ENCODE data around the gene CRIP3. TPM values are rescaled to one million over a fixed set of nuclear protein-coding genes. Genes with fewer than 3 reads are reported as not detected.

The CRIP3 gene
- total RNA-seq, 1 experiment from 2014 or later, result 5.7 TPM

DNA sequence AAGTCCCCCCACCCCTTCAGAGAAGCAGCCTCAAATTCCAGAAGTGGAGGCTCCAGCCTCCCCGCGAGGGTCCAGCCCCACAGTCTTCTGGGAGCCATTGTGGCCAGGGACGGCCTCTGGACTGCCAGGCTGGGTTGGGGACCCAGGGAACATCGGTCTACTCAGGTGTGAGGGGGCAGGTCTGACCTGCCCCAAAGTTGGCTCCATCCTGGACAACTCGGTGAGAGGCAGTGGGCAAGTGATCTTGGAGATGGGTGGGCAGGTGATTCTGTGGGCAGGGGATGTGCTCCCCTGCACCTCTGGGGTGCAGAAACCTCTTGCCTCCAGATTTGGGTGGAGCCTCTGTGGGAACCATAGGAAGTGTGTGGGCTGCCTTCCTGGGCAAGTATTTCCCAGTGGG is 22.8 kb downstream of the CRIP3 start:
- no peak overlapping the region for H3K4me2 ChIP-seq
- H3K4me3 ChIP-seq, result no peak overlapping the region
- no peak for DNase-seq
- intact Hi-C loops (cut with micrococcal nuclease; ENCODE audit: unreplicated experiment), result no loop called here
- H4K20me1 ChIP-seq (ENCODE audit: insufficient read depth), result no peaks in the 10 kb centered on the region
- no peak for TF ChIP-seq EZH2 (IDR thresholded peaks at IDR 0.05; ENCODE audit: low read depth)
- TF ChIP-seq, protein P1, sequence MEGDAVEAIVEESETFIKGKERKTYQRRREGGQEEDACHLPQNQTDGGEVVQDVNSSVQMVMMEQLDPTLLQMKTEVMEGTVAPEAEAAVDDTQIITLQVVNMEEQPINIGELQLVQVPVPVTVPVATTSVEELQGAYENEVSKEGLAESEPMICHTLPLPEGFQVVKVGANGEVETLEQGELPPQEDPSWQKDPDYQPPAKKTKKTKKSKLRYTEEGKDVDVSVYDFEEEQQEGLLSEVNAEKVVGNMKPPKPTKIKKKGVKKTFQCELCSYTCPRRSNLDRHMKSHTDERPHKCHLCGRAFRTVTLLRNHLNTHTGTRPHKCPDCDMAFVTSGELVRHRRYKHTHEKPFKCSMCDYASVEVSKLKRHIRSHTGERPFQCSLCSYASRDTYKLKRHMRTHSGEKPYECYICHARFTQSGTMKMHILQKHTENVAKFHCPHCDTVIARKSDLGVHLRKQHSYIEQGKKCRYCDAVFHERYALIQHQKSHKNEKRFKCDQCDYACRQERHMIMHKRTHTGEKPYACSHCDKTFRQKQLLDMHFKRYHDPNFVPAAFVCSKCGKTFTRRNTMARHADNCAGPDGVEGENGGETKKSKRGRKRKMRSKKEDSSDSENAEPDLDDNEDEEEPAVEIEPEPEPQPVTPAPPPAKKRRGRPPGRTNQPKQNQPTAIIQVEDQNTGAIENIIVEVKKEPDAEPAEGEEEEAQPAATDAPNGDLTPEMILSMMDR (conservative IDR thresholded peaks at IDR 0.05), result no peak
- CTCF ChIA-PET, result no interaction called here
- no peak overlapping the region for H2AFZ ChIP-seq
- no peaks in the 10 kb centered on the region for H3K36me3 ChIP-seq (ENCODE audit: low read depth)
- no peaks in the 10 kb centered on the region for H3K9me2 ChIP-seq (ENCODE audit: insufficient read depth)
- POLR2A ChIA-PET (ENCODE audit: unreplicated experiment), result no interaction called here
- no peaks in the 10 kb centered on the region for H3K9me3 ChIP-seq (ENCODE audit: insufficient read depth, low read depth)
- peaks cover 24% of the 10 kb centered on the region for H3K27me3 ChIP-seq (ENCODE audit: insufficient read depth, low read depth)
- H3K4me1 ChIP-seq (replicated peaks; ENCODE audit: insufficient read depth), result no peaks in the 10 kb centered on the region
- H3K27ac ChIP-seq, result no peak overlapping the region
- no TSS peak for BruUV-seq (replicated peaks)
- no peaks in the 10 kb centered on the region for H3K79me2 ChIP-seq (ENCODE audit: low read depth)
- H3F3A ChIP-seq (ENCODE audit: insufficient read depth, low read depth), result no peaks in the 10 kb centered on the region

- DNase-seq, result no peak
- no peaks in the 10 kb centered on the region for H3K9me2 ChIP-seq (ENCODE audit: insufficient read depth)
- H3K27me3 ChIP-seq (ENCODE audit: insufficient read depth, low read depth), result peaks cover 30% of the 10 kb centered on the region
- no peaks in the 10 kb centered on the region for H3K4me1 ChIP-seq (replicated peaks; ENCODE audit: insufficient read depth)
- H3K79me2 ChIP-seq (ENCODE audit: low read depth), result no peaks in the 10 kb centered on the region
- H3F3A ChIP-seq (ENCODE audit: insufficient read depth, low read depth), result no peaks in the 10 kb centered on the region
- no peaks in the 10 kb centered on the region for H3K36me3 ChIP-seq (ENCODE audit: low read depth)
- no peaks in the 10 kb centered on the region for H3K9me3 ChIP-seq (ENCODE audit: insufficient read depth, low read depth)
- H3K4me2 ChIP-seq, result no peak overlapping the region
- H3K4me3 ChIP-seq, result no peak overlapping the region
- TF ChIP-seq, protein P1 (conservative IDR thresholded peaks at IDR 0.05), result no peak
- no peak for TF ChIP-seq EZH2 (IDR thresholded peaks at IDR 0.05; ENCODE audit: low read depth)
- ChIA-PET CTCF (no interaction called here), POLR2A (ENCODE audit: unreplicated experiment) (no interaction called here)
- BruUV-seq (replicated peaks), result no TSS peak
- intact Hi-C loops (cut with micrococcal nuclease; ENCODE audit: unreplicated experiment), result no loop called here
- no peak overlapping the region for H2AFZ ChIP-seq
- no peak overlapping the region for H3K27ac ChIP-seq
- H4K20me1 ChIP-seq (ENCODE audit: insufficient read depth), result no peaks in the 10 kb centered on the region
These were observed 23.4 kb downstream of the CRIP3 start for GRCh38 chr6:43284991-43285781.

GRCh38 chr6:43283905-43284304 is 24.7 kb downstream of the CRIP3 start:
- Histone ChIP-seq H3K9me3 (ENCODE audit: insufficient read depth, low read depth) (no peaks in the 10 kb centered on the region), H3K36me3 (ENCODE audit: low read depth) (no peaks in the 10 kb centered on the region), H3K4me1 (replicated peaks; ENCODE audit: insufficient read depth) (no peaks in the 10 kb centered on the region), H4K20me1 (ENCODE audit: insufficient read depth) (no peaks in the 10 kb centered on the region), H2AFZ (no peak overlapping the region), H3F3A (ENCODE audit: insufficient read depth, low read depth) (no peaks in the 10 kb centered on the region), H3K27ac (no peak overlapping the region), H3K79me2 (ENCODE audit: low read depth) (no peaks in the 10 kb centered on the region), H3K4me2 (no peak overlapping the region), H3K27me3 (ENCODE audit: insufficient read depth, low read depth) (peaks cover 30% of the 10 kb centered on the region), H3K4me3 (no peak overlapping the region), H3K9me2 (ENCODE audit: insufficient read depth) (no peaks in the 10 kb centered on the region)
- ChIA-PET CTCF (no interaction called here), POLR2A (ENCODE audit: unreplicated experiment) (no interaction called here)
- TF ChIP-seq, protein P1 (conservative IDR thresholded peaks at IDR 0.05), result no peak
- TF ChIP-seq EZH2 (IDR thresholded peaks at IDR 0.05; ENCODE audit: low read depth), result no peak
- intact Hi-C loops (cut with micrococcal nuclease; ENCODE audit: unreplicated experiment), result no loop called here
- BruUV-seq (replicated peaks), result no TSS peak
- no peak for DNase-seq

All from PC-9 (cell line).